ENCODE data around the gene ANKRD55.
"Not testable (repeated sequence)": the region's sequence is repeated elsewhere in the genome, so short reads cannot be mapped to it uniquely, and the experiment has no call there.

ANKRD55 gene

GRCh38 chr5:56253126-56253525, 20.0 kb upstream of the ANKRD55 start:
- no peak for DNase-seq (ENCODE audit: low read depth)

- no peak for DNase-seq (ENCODE audit: low read depth)
These were observed 18.9 kb upstream of the ANKRD55 start for GRCh38 chr5:56251918-56252553.

GRCh38 chr5:56251440-56251839, 18.3 kb upstream of the ANKRD55 start:
- DNase-seq (ENCODE audit: low read depth), result no peak

GRCh38 chr5:56250011-56250410, 16.9 kb upstream of the ANKRD55 start:
- no peak for DNase-seq (ENCODE audit: low read depth)

GRCh38 chr5:56249085-56249484, 16.0 kb upstream of the ANKRD55 start:
- DNase-seq (ENCODE audit: low read depth), result not testable (repeated sequence)

GRCh38 chr5:56247592-56247991, 14.5 kb upstream of the ANKRD55 start:
- no peak for DNase-seq (ENCODE audit: low read depth)

- DNase-seq (ENCODE audit: low read depth), result no peak
These were observed 13.6 kb upstream of the ANKRD55 start for GRCh38 chr5:56246769-56247168.

- DNase-seq (ENCODE audit: low read depth), result no peak
These were observed 12.4 kb upstream of the ANKRD55 start for GRCh38 chr5:56245481-56245880.

GRCh38 chr5:56244627-56245026, 11.5 kb upstream of the ANKRD55 start:
- DNase-seq (ENCODE audit: low read depth), result no peak

- DNase-seq (ENCODE audit: low read depth), result not testable (repeated sequence)
These were observed 9.1 kb upstream of the ANKRD55 start for GRCh38 chr5:56242271-56242670.

GRCh38 chr5:56232538-56232937, 592 bp downstream of the ANKRD55 start:
- no peak for DNase-seq (ENCODE audit: low read depth)

- no peak for DNase-seq (ENCODE audit: low read depth)
These were observed 2.6 kb downstream of the ANKRD55 start for GRCh38 chr5:56230576-56230975.

- DNase-seq (ENCODE audit: low read depth), result no peak
These were observed 4.0 kb downstream of the ANKRD55 start for GRCh38 chr5:56229111-56229510.

- DNase-seq (ENCODE audit: low read depth), result no peak
These were observed 4.5 kb downstream of the ANKRD55 start for GRCh38 chr5:56228631-56229030.

- no peak for DNase-seq (ENCODE audit: low read depth)
These were observed 5.4 kb downstream of the ANKRD55 start for GRCh38 chr5:56227691-56228090.

GRCh38 chr5:56223298-56223697, 9.8 kb downstream of the ANKRD55 start:
- not testable (repeated sequence) for DNase-seq (ENCODE audit: low read depth)

- not testable (repeated sequence) for DNase-seq (ENCODE audit: low read depth)
These were observed 11.5 kb downstream of the ANKRD55 start for GRCh38 chr5:56221601-56222000.

- DNase-seq (ENCODE audit: low read depth), result no peak
These were observed 17.9 kb downstream of the ANKRD55 start for GRCh38 chr5:56215019-56215830.

- not testable (repeated sequence) for DNase-seq (ENCODE audit: low read depth)
These were observed 19.1 kb downstream of the ANKRD55 start for GRCh38 chr5:56213886-56214535.

- no peak for DNase-seq (ENCODE audit: low read depth)
These were observed 20.8 kb downstream of the ANKRD55 start for GRCh38 chr5:56212130-56212879.

GRCh38 chr5:56211298-56211865, 21.7 kb downstream of the ANKRD55 start:
- no peak for DNase-seq (ENCODE audit: low read depth)

GRCh38 chr5:56208681-56209080, 24.4 kb downstream of the ANKRD55 start:
- no peak for DNase-seq (ENCODE audit: low read depth)
